ENCODE results near the gene MYLK.

- no peak for TF ChIP-seq SIN3A (IDR thresholded peaks at IDR 0.05; ENCODE audit: borderline replicate concordance, insufficient read depth, low read length)
- TF ChIP-seq TAF1 (IDR thresholded peaks at IDR 0.05; ENCODE audit: borderline replicate concordance, insufficient read depth, low read length), result no peak
- no peak for TF ChIP-seq POLR2AphosphoS5 (IDR thresholded peaks at IDR 0.05; ENCODE audit: low read depth, low read length)
Measured at GRCh38 chr3:123732447-123732846, 151.7 kb downstream of the MYLK start.

Data from PFSK-1 (cell line).